Spleen (tissue), 7 donors: ENCODE data around the gene NHERF1.
A peak's percentile ranks its signal among the peaks of the same experiment; 100 is the strongest.

Source experiments
- CTCF ChIP-seq, 11 experiments: fragments of 200-600 bp in 7 of 11; fragments of 450-650 bp in 4 of 11; sonication (generic) in 4 of 11; IDR thresholded peaks in 8 of 11; conservative IDR thresholded peaks in 3 of 11; 1 replicate in 7 of 11; 2 replicates in 4 of 11; pipeline versions ENCODE4 v1.4.0 to v1.8.0; 2016 to 2021; ENCODE audit warnings: antibody characterized with exemption in 11 of 11, inconsistent platforms in 4 of 11, mild to moderate bottlenecking in 1 of 11
- POLR2A ChIP-seq, 3 donors: fragments of 450-650 bp; IDR thresholded peaks; one replicate each; pipeline ENCODE4 v1.5.1; 2017; ENCODE audit warnings: antibody characterized with exemption in 3 of 3, mild to moderate bottlenecking in 1 of 3
- POLR2AphosphoS5 ChIP-seq, 3 donors: sonication (generic); formaldehyde crosslinking; IDR thresholded peaks; one replicate each; pipeline ENCODE4 v1.5.1; 2017; ENCODE audit warnings: antibody characterized with exemption in 3 of 3
- donor health status: DM: no; HTN: no; CAD: no; lungs with moderate emphysema.
- donor health status: DM: no; HTN: no; CAD: no.
- donor health status: DM: no; HTN: no; CAD: no.

- TF ChIP-seq CTCF (IDR thresholded peaks at IDR 0.05 in 8 of 11, conservative IDR thresholded peaks at IDR 0.05 in 3 of 11) (no peak), POLR2A (IDR thresholded peaks at IDR 0.05) (no peak), POLR2AphosphoS5 (IDR thresholded peaks at IDR 0.05) (peak in 2 of 3 donors; percentile 16 to 19)
These were observed 1.5 kb upstream of the NHERF1 start for GRCh38 chr17:74746922-74747321.
